Measurements from ENCODE around the gene BCL2. TPM values are rescaled to one million over a fixed set of nuclear protein-coding genes. Genes with fewer than 3 reads are reported as not detected.

Gene BCL2
- total RNA-seq, 1 experiment from 2014 or later = 2.5 TPM

DNA sequence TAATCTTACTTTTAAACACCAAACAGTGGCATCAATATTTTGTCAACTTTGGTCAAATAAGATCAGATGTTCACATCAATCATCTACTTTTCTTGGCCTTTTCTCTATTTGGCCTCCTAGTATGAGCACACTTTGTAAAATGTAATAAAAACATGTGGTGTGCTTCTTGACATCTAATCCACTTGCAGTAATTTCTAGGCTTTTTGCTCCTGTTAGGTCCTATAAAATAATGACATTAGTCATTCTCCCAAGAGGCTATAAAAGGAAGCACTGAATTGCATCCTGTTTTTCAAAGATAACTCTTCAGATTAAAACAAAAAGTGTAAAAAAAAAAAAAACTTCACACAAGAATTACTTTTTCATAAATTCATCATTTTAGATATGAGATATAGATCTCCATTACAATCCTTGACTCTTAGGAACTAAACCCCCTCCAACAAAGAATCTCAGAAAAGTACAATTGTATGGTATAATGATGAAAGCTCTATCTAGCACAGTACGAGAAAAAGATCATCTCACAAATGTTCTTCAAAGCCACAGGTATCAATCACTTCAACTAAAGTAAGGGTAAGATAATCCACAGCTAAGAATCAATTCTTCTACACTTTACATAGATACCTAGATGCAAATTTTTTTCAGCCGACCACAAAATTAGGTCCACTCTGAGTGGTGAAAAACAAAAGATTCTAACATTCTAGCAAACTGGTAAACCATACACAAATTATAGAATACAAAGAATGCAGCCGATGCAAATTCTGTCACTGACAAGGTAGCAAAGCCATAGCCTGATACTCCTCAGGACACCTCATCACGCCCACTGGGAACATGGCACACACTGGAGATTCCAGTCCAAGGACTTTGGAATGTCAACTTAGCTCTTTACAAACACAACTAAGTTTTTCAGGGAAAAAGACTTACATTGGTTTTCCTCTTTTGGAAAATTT is 2.7 kb downstream of the BCL2 start:
- ChIA-PET CTCF (no interaction called here), POLR2A (no interaction called here)
- no peak overlapping the region for H3K9ac ChIP-seq (ENCODE audit: low read length)

More for the DNA sequence above, 2.7 kb downstream of the BCL2 start:
- no peak for DNase-seq (ENCODE audit: low read depth, low spot score)
- RAD21 ChIA-PET (ENCODE audit: low non-redundant PET in 1 of 2, low total read pairs in 2 of 2, uncharacterized antibody in 2 of 2, unreplicated experiment in 2 of 2) = no interaction called here
- Histone ChIP-seq H3K36me3 (ENCODE audit: control insufficient read depth in 1 of 2, insufficient read depth in 2 of 2, low read length in 2 of 2) (no peaks in the 10 kb centered on the region), H3K4me3 (replicated peaks in 1 of 2; ENCODE audit: low read depth in 1 of 2, low read length in 2 of 2) (no peak overlapping the region), H3K79me2 (ENCODE audit: insufficient read depth, low read length) (no peaks in the 10 kb centered on the region), H3K27ac (ENCODE audit: low read depth, low read length) (no peak overlapping the region), H3K4me2 (ENCODE audit: low read length) (no peak overlapping the region), H3K27me3 (ENCODE audit: insufficient read depth, low read length) (0 out of 2 replicates have a peak, but pooled peaks cover 9% of the 10 kb centered on the region), H3K4me1 (ENCODE audit: control insufficient read depth in 1 of 2, insufficient read depth in 2 of 2, low read length in 2 of 2) (peaks cover 0 to 17% of the 10 kb centered on the region in 2 experiments; a peak in 2 of 4 replicates), H3K9me2 (ENCODE audit: insufficient read depth) (no peaks in the 10 kb centered on the region), H3K9me3 (ENCODE audit: control insufficient read depth in 1 of 2, insufficient read depth in 1 of 2, low read depth in 1 of 2, low read length in 2 of 2) (no peaks in the 10 kb centered on the region), H4K20me1 (ENCODE audit: insufficient read depth) (no peaks in the 10 kb centered on the region), H2AFZ (ENCODE audit: low read depth, low read length, poor library complexity, severe bottlenecking) (no peak overlapping the region)
- intact Hi-C loops (cut with micrococcal nuclease) = no loop called here
- no TSS peak for BruUV-seq (replicated peaks)
- TF ChIP-seq ZBTB33 (IDR thresholded peaks at IDR 0.05; ENCODE audit: extremely low read depth, insufficient replicate concordance, low read length) = no peak
- no peak for TF ChIP-seq RAD21 (IDR thresholded peaks at IDR 0.05; ENCODE audit: low read depth)
- no peak for TF ChIP-seq EGR1 (IDR thresholded peaks at IDR 0.05; ENCODE audit: low read depth)
- TF ChIP-seq, protein P1, sequence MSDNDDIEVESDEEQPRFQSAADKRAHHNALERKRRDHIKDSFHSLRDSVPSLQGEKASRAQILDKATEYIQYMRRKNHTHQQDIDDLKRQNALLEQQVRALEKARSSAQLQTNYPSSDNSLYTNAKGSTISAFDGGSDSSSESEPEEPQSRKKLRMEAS (IDR thresholded peaks at IDR 0.05) = no peak
- TF ChIP-seq SIN3A (IDR thresholded peaks at IDR 0.05; ENCODE audit: low read depth) = no peak
- TF ChIP-seq POLR2AphosphoS5 (IDR thresholded peaks at IDR 0.05; ENCODE audit: low read depth, low read length) = no peak
- no peak for TF ChIP-seq SP1 (IDR thresholded peaks at IDR 0.05; ENCODE audit: low read depth)
- TF ChIP-seq POLR2A (IDR thresholded peaks at IDR 0.05; ENCODE audit: borderline replicate concordance, extremely low read depth, insufficient read depth, insufficient read length) = no peak
- TF ChIP-seq ZFX (IDR thresholded peaks at IDR 0.05) = no peak
- TF ChIP-seq TCF7L2 (IDR thresholded peaks at IDR 0.05; ENCODE audit: borderline replicate concordance, extremely low read depth, insufficient read depth, insufficient read length) = no peak
- TF ChIP-seq FOSL1 (IDR thresholded peaks at IDR 0.05; ENCODE audit: low read depth) = no peak
- no peak for ATAC-seq
